ENCODE results near the gene ITM2A. TPM values are rescaled to one million over a fixed set of nuclear protein-coding genes. Genes with fewer than 3 reads are reported as not detected.

ITM2A gene
- total RNA-seq, 1 experiment from 2014 or later = 29.9 TPM

- H3K27ac Mint-ChIP-seq = no peak overlapping the region; a peak in 1 of 7 replicates
- no peaks in the 10 kb centered on the region for H4K20me1 ChIP-seq (ENCODE audit: control insufficient read depth, insufficient read depth, insufficient read length)
- peak; percentile 64 for TF ChIP-seq CTCF (conservative IDR thresholded peaks at IDR 0.05)
Measured at GRCh38 chrX:79412972-79413371, 45.8 kb upstream of the ITM2A start.

More at GRCh38 chrX:79412972-79413371, 45.8 kb upstream of the ITM2A start:
- Histone ChIP-seq H3K27ac (ENCODE audit: insufficient read length, low read depth, low read length) (no peak overlapping the region), H3K27me3 (ENCODE audit: insufficient read depth, low read length) (no peaks in the 10 kb centered on the region), H3K9ac (ENCODE audit: extremely low read depth, insufficient read length, low read length) (no peak overlapping the region), H2AFZ (ENCODE audit: low read length) (no peak overlapping the region), H3K23ac (ENCODE audit: insufficient read length, low read depth, low read length) (no peak overlapping the region), H2AK5ac (ENCODE audit: insufficient read length, low read length) (no peak overlapping the region), H2BK5ac (ENCODE audit: insufficient read length, low read length) (no peak overlapping the region), H3K4me1 (ENCODE audit: insufficient read depth, low read length) (no peaks in the 10 kb centered on the region), H3K79me2 (ENCODE audit: insufficient read depth, low read length) (no peaks in the 10 kb centered on the region), H3T11ph (ENCODE audit: low read length) (no peak overlapping the region), H3K14ac (ENCODE audit: insufficient read depth, low read length) (no peak overlapping the region), H2BK120ac (ENCODE audit: low read depth, low read length, poor library complexity, severe bottlenecking) (no peak overlapping the region), H3K23me2 (ENCODE audit: insufficient read length, low read depth, low read length, poor library complexity, severe bottlenecking) (no peaks in the 10 kb centered on the region), H4K5ac (ENCODE audit: insufficient read length, low read depth, low read length) (no peak overlapping the region), H3K79me1 (ENCODE audit: insufficient read depth, low read depth, low read length, poor library complexity, severe bottlenecking) (no peaks in the 10 kb centered on the region), H2BK15ac (ENCODE audit: low read depth, low read length) (no peak overlapping the region), H4K8ac (replicated peaks; ENCODE audit: insufficient read length, low read depth, low read length) (no peak overlapping the region), H2BK12ac (ENCODE audit: insufficient read length, low read depth, low read length) (no peak overlapping the region), H3K18ac (ENCODE audit: insufficient read length, low read depth, low read length) (no peak overlapping the region), H3K9me3 (ENCODE audit: control insufficient read depth, low read depth, low read length) (no peaks in the 10 kb centered on the region), H3K4me2 (ENCODE audit: insufficient read depth, insufficient read length, low read length) (no peak overlapping the region), H3K56ac (ENCODE audit: insufficient read length, low read depth, low read length) (no peak overlapping the region), H3K4ac (ENCODE audit: low read depth, low read length) (no peak overlapping the region), H2BK20ac (ENCODE audit: low read depth, low read length, poor library complexity, severe bottlenecking) (no peak overlapping the region), H4K91ac (ENCODE audit: insufficient read length, low read depth, low read length) (no peak overlapping the region)
- H3K36me3 Mint-ChIP-seq (ENCODE audit: insufficient read depth in 1 of 3, low read depth in 3 of 3) = no peaks in the 10 kb centered on the region
- H3K9me3 Mint-ChIP-seq = peaks cover 39 to 50% of the 10 kb centered on the region in 2 experiments
- no peaks in the 10 kb centered on the region for H3K27me3 Mint-ChIP-seq (ENCODE audit: low read depth)
- H3K4me3 Mint-ChIP-seq = no peak overlapping the region
- DNase-seq = no peak
- no CpG with 5 or more reads among the region's 6 CpGs for WGBS (ENCODE audit: extremely low coverage, insufficient read length, low lambda C conversion rate)
- no peaks in the 10 kb centered on the region for H3K4me1 Mint-ChIP-seq

Data from H9 (cell line).